ENCODE data around the gene TRAPPC2L. TPM values are rescaled to one million over a fixed set of nuclear protein-coding genes. Genes with fewer than 3 reads are reported as not detected.

Gene TRAPPC2L
- total and polyA plus RNA-seq, 11 donors: 20.3 to 65.7 (median 44.2) TPM

DNA sequence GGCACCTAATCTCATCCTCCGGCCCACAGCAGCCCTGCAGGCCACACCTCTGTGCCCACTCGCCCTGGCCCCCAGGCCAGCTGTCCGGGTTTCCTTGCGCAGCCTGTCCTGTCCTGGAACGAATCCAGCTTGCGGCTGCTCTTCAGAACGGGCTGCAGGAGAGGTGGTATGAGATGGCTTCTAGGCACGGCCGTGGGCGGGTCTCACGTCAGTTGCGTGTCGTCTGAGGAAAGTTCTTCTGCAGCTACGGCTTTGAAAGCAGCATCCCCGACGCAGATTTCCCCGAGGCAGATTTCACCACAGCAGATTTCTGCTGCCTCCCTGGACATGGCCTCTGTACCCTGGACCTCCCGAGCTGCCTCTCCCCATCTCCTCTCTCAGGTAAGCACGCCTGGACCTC is 18.4 kb upstream of the TRAPPC2L start:
- H3K36me3 ChIP-seq: peaks cover 0 to 54% (median 27%) of the 10 kb centered on the region in 9 donors

GRCh38 chr16:88839026-88839529 is 17.8 kb upstream of the TRAPPC2L start:
- ATAC-seq (no peak), DNase-seq (no peak)
- no peaks in the 10 kb centered on the region for H3K4me1 ChIP-seq
- H3K9me3 ChIP-seq: no peaks in the 10 kb centered on the region
- peaks cover 0 to 54% (median 27%) of the 10 kb centered on the region in 9 donors for H3K36me3 ChIP-seq
- TF ChIP-seq, protein P1, sequence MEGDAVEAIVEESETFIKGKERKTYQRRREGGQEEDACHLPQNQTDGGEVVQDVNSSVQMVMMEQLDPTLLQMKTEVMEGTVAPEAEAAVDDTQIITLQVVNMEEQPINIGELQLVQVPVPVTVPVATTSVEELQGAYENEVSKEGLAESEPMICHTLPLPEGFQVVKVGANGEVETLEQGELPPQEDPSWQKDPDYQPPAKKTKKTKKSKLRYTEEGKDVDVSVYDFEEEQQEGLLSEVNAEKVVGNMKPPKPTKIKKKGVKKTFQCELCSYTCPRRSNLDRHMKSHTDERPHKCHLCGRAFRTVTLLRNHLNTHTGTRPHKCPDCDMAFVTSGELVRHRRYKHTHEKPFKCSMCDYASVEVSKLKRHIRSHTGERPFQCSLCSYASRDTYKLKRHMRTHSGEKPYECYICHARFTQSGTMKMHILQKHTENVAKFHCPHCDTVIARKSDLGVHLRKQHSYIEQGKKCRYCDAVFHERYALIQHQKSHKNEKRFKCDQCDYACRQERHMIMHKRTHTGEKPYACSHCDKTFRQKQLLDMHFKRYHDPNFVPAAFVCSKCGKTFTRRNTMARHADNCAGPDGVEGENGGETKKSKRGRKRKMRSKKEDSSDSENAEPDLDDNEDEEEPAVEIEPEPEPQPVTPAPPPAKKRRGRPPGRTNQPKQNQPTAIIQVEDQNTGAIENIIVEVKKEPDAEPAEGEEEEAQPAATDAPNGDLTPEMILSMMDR (IDR thresholded peaks at IDR 0.05): peak in 7 of 12 donors; percentile 9 to 34 (median 18)
- no peak for TF ChIP-seq POLR2A (IDR thresholded peaks at IDR 0.05)
- no peaks in the 10 kb centered on the region for H3K27me3 ChIP-seq
- no peak overlapping the region for H3K4me3 ChIP-seq
- 77 to 94% (median 90%) methylated on average over 16 to 39 of the region's 39 CpGs for WGBS, 4 donors
- no peak overlapping the region for H3K27ac ChIP-seq
- intact Hi-C loops (cut with DNase I): no loop called here

More for the DNA sequence above, 18.4 kb upstream of the TRAPPC2L start:
- Histone ChIP-seq H3K4me3 (no peak overlapping the region), H3K4me1 (no peaks in the 10 kb centered on the region), H3K27me3 (no peaks in the 10 kb centered on the region), H3K27ac (no peak overlapping the region), H3K9me3 (no peaks in the 10 kb centered on the region)
- 90 to 93% (median 92%) methylated on average over 19 of the region's 19 CpGs for WGBS, 4 donors
- DNase-seq: no peak
- TF ChIP-seq, protein P1 (IDR thresholded peaks at IDR 0.05): no peak
- no peak for TF ChIP-seq POLR2A (IDR thresholded peaks at IDR 0.05)
- intact Hi-C loops (cut with DNase I): no loop called here
- ATAC-seq: no peak

GRCh38 chr16:88839745-88840599 is 17.0 kb upstream of the TRAPPC2L start:
- H3K36me3 ChIP-seq: peaks cover 0 to 49% (median 27%) of the 10 kb centered on the region in 9 donors
- no peaks in the 10 kb centered on the region for H3K9me3 ChIP-seq
- no peaks in the 10 kb centered on the region for H3K27me3 ChIP-seq
- 92 to 96% (median 93%) methylated on average over 13 to 24 of the region's 24 CpGs for WGBS, 4 donors
- no peak for DNase-seq
- H3K27ac ChIP-seq: no peak overlapping the region
- H3K4me3 ChIP-seq: no peak overlapping the region
- H3K4me1 ChIP-seq: no peaks in the 10 kb centered on the region
- TF ChIP-seq, protein P1 (IDR thresholded peaks at IDR 0.05): no peak
- no peak for TF ChIP-seq POLR2A (IDR thresholded peaks at IDR 0.05)
- intact Hi-C loops (cut with DNase I): no loop called here
- ATAC-seq: no peak

GRCh38 chr16:88840600-88841215 is 16.2 kb upstream of the TRAPPC2L start:
- intact Hi-C loops (cut with DNase I): no loop called here
- WGBS, 4 donors: 94 to 97% (median 95%) methylated on average over 23 to 30 of the region's 30 CpGs
- peaks cover 0 to 43% (median 22%) of the 10 kb centered on the region in 9 donors for H3K36me3 ChIP-seq
- no peaks in the 10 kb centered on the region for H3K27me3 ChIP-seq
- H3K27ac ChIP-seq: no peak overlapping the region
- TF ChIP-seq, protein P1 (IDR thresholded peaks at IDR 0.05): no peak
- no peak for TF ChIP-seq POLR2A (IDR thresholded peaks at IDR 0.05)
- no peaks in the 10 kb centered on the region for H3K9me3 ChIP-seq
- DNase-seq (no peak), ATAC-seq (no peak)
- no peak overlapping the region for H3K4me3 ChIP-seq
- no peaks in the 10 kb centered on the region for H3K4me1 ChIP-seq

All from heart left ventricle (tissue), 16 donors.